Endothelial cell of umbilical vein (primary cell): ENCODE results near the gene APMAP. TPM values are rescaled to one million over a fixed set of nuclear protein-coding genes. Genes with fewer than 3 reads are reported as not detected.
A peak's percentile ranks its signal among the peaks of the same experiment; 100 is the strongest.

Experiments used
- BruUV-seq: library from RNA; stranded (reverse); fragments of 400-500 nt; replicated peaks from 2 replicates; lab custom pipeline; 2021; lab: Mats Ljungman, UMichigan
- CTCF ChIA-PET: fragments of 300-600, 350-600 bp; sonication (Branson Sonifier 250); formaldehyde crosslinking; loops from one replicate; lab custom pipeline; 2021; ENCODE audit warnings: antibody characterized with exemption, inconsistent platforms; lab: Charles Lee
- POLR2A ChIA-PET: fragments of 300-600, 350-600 bp; sonication (Branson Sonifier 250); formaldehyde crosslinking; loops from one replicate; lab custom pipeline; 2021; ENCODE audit warnings: antibody characterized with exemption, inconsistent platforms; lab: Charles Lee
- DNase-seq: peaks from one replicate; pipeline ENCODE4 v3.0.0-alpha.2; 2011; ENCODE audit warnings: low read depth, low spot score
- FAIRE-seq: peaks from 2 replicates; lab custom pipeline; 2011; peaks lifted over from hg19 to GRCh38; lab: Jason Lieb, UNC
- H2AFZ ChIP-seq: 2 replicates; pipeline ENCODE4 v1.6.0; 2012; ENCODE audit warnings: low read depth, low read length, control low read depth, inconsistent platforms
- H3K27ac ChIP-seq: 2 replicates; pipeline ENCODE4 v1.5.1; 2011; ENCODE audit warnings: low read depth, mild to moderate bottlenecking, control low read depth, low read length, moderate library complexity; ENCODE audit not compliant: insufficient read depth
- H3K27me3 ChIP-seq, 2 experiments: 2 replicates each; pipeline versions ENCODE4 v1.6.0 to v1.6.1; 2011; ENCODE audit warnings: low read length in 2 of 2, mixed read lengths in 1 of 2; ENCODE audit not compliant: control insufficient read depth in 2 of 2, insufficient read depth in 2 of 2
- H3K36me3 ChIP-seq, 2 experiments: 2 replicates in 1 of 2; 3 replicates in 1 of 2; pipeline ENCODE4 v1.5.1; 2011; ENCODE audit warnings: low read length in 2 of 2, mild to moderate bottlenecking in 1 of 2, moderate library complexity in 1 of 2; ENCODE audit not compliant: control insufficient read depth in 2 of 2, insufficient read depth in 2 of 2; ENCODE audit errors: extremely low read depth in 1 of 2
- H3K4me1 ChIP-seq: 3 replicates; pipeline ENCODE4 v1.5.1; 2011; ENCODE audit warnings: mild to moderate bottlenecking, low read length; ENCODE audit not compliant: control insufficient read depth, insufficient read depth; ENCODE audit errors: extremely low read depth
- H3K4me2 ChIP-seq: 2 replicates; pipeline ENCODE4 v1.6.1; 2011; ENCODE audit warnings: low read length, control low read depth, mixed read lengths; ENCODE audit not compliant: insufficient read depth
- H3K4me3 ChIP-seq, 3 experiments: fragments of 200-600 bp in 1 of 3; sonication (generic), shearing (Covaris generic) in 1 of 3; replicated peaks in 1 of 3; 2 replicates each; pipeline ENCODE4 v1.5.1; 2011 to 2016; ENCODE audit warnings: control low read depth in 3 of 3, low read length in 3 of 3, mild to moderate bottlenecking in 2 of 3, inconsistent platforms in 1 of 3, low read depth in 1 of 3, moderate library complexity in 1 of 3; ENCODE audit not compliant: insufficient read depth in 1 of 3
- H3K79me2 ChIP-seq: 2 replicates; pipeline ENCODE4 v1.6.0; 2012; ENCODE audit warnings: low read length, inconsistent platforms; ENCODE audit not compliant: control insufficient read depth, insufficient read depth
- H3K9ac ChIP-seq: replicated peaks from 2 replicates; pipeline ENCODE3; 2011; ENCODE audit warnings: low read length, control low read depth; ENCODE audit not compliant: insufficient read depth; ENCODE audit errors: extremely low read depth
- H3K9me1 ChIP-seq: replicated peaks from 3 replicates; pipeline ENCODE4 v1.6.0; 2011; ENCODE audit warnings: mild to moderate bottlenecking, low read length; ENCODE audit not compliant: control insufficient read depth, insufficient read depth; ENCODE audit errors: extremely low read depth
- H3K9me3 ChIP-seq: replicated peaks from 2 replicates; pipeline ENCODE4 v1.5.1; 2012; ENCODE audit warnings: low read length, inconsistent platforms; ENCODE audit not compliant: control insufficient read depth, insufficient read depth
- H4K20me1 ChIP-seq: replicated peaks from 2 replicates; pipeline ENCODE3; 2011; ENCODE audit warnings: mild to moderate bottlenecking, low read length; ENCODE audit not compliant: control insufficient read depth, insufficient read depth; ENCODE audit errors: extremely low read depth
- POLR2AphosphoS5 ChIP-seq: IDR thresholded peaks from 2 replicates; pipeline ENCODE4 v1.6.1; 2012; ENCODE audit warnings: low read depth, mild to moderate bottlenecking, control low read depth, low read length, moderate library complexity; ENCODE audit not compliant: insufficient read depth
- dilution Hi-C: fragments of 300-500 bp; cut with MboI; formaldehyde crosslinking; loops from one replicate; pipeline ENCODE4 v1.15.0; 2019; ENCODE audit warnings: low sequenced_read_pairs; ENCODE audit not compliant: extremely low pct_ligation_motif_present
- intact Hi-C: fragments of 100-400 bp; cut with micrococcal nuclease; formaldehyde crosslinking; loops from one replicate; pipeline ENCODE4 v1.10.0; 2022
- polyA plus RNA-seq, 4 experiments: library from polyadenylated mRNA; depleted of rRNA in 3 of 4; stranded (reverse) in 3 of 4; unstranded in 1 of 4; fragments of >200 nt; gene quantifications; 2 replicates each; pipeline versions ENCODE4 v1.2.1 to v1.2.3, GENCODE V29; 2011 to 2012; ENCODE audit warnings: missing spikeins in 1 of 4
- total RNA-seq: library from RNA; stranded (reverse); gene quantifications from 2 replicates; pipeline ENCODE4 v1.2.3, GENCODE V29; 2021
- TF ChIP-seq, protein P1 (sequence below), 2 donors: IDR thresholded peaks; 1 replicate in 1 of 2; 2 replicates in 1 of 2; pipeline ENCODE4 v1.5.1; 2011; ENCODE audit warnings: low read length in 2 of 2, mild to moderate bottlenecking in 2 of 2, moderate library complexity in 2 of 2, control low read depth in 1 of 2, inconsistent platforms in 1 of 2, low read depth in 1 of 2; ENCODE audit not compliant: insufficient read depth in 1 of 2; ENCODE audit errors: extremely low read depth in 1 of 2

Gene APMAP
- total and polyA plus RNA-seq, 2 donors (not counting 3 experiments of a cell fraction or from before 2014, with no cell fraction given), result 80.7 to 110 TPM

DNA sequence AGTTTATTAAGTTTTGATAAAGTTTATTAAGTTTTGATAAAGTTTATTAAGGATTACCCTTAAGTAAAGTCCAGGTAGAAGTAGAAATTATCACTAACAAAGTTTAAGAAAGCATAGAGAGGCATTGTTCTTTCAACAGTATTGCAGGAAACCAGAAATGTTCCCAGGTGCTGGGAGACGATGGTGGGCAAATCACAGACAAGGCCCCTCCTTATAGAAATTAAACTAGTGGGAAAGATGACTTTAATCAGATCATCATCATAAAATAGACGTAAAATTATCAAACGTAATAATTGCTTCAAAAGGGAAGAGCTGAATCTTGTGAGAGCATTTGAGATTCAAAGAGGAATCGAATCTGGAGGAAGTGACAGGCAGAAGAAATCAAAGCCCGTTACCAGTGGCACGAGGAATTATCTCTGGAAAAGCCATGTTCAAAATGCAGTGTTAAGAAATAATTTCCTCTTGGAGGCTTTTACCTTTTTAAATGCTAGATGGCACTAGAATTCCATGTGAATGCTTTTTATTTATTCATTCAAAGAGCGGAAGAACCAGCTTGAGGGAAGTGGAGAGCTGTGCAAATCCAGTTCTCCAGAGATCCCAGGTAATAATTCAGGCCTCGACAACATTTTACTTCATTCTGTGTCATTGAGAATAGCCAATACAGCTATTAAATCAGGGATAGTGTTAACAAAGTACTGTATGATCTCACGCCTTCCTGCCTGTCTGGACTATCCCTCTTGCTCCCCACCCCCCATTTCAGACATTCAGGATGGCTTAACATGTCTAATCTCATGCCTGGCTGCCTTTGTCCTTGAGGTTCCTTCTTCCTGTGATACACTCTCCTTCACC is 1.0 kb upstream of the APMAP start:
- Histone ChIP-seq H4K20me1 (no peaks in the 10 kb centered on the region), H3K9me1 (no peaks in the 10 kb centered on the region), H3K4me2 (peak overlapping the region; percentile 76), H3K79me2 (peaks cover 19% of the 10 kb centered on the region), H3K9ac (peak overlapping the region; percentile 74), H3K27me3 (peaks cover 0 to 10% of the 10 kb centered on the region in 2 experiments), H3K4me3 (peak overlapping the region in 1 of 3 experiments; percentile 58), H3K36me3 (no peaks in the 10 kb centered on the region), H3K27ac (peak overlapping the region; percentile 73), H3K4me1 (peaks cover 19% of the 10 kb centered on the region), H2AFZ (peak overlapping the region; percentile 36), H3K9me3 (no peaks in the 10 kb centered on the region)
- BruUV-seq, result no TSS peak
- no peak for TF ChIP-seq POLR2AphosphoS5
- TF ChIP-seq, protein P1, sequence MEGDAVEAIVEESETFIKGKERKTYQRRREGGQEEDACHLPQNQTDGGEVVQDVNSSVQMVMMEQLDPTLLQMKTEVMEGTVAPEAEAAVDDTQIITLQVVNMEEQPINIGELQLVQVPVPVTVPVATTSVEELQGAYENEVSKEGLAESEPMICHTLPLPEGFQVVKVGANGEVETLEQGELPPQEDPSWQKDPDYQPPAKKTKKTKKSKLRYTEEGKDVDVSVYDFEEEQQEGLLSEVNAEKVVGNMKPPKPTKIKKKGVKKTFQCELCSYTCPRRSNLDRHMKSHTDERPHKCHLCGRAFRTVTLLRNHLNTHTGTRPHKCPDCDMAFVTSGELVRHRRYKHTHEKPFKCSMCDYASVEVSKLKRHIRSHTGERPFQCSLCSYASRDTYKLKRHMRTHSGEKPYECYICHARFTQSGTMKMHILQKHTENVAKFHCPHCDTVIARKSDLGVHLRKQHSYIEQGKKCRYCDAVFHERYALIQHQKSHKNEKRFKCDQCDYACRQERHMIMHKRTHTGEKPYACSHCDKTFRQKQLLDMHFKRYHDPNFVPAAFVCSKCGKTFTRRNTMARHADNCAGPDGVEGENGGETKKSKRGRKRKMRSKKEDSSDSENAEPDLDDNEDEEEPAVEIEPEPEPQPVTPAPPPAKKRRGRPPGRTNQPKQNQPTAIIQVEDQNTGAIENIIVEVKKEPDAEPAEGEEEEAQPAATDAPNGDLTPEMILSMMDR (IDR thresholded peaks at IDR 0.05; ENCODE audit: extremely low read depth in 1 of 2, insufficient read depth in 1 of 2, low read depth in 1 of 2, low read length in 2 of 2), result peak in 1 of 2 donors; percentile 1
- FAIRE-seq, result no peak
- intact Hi-C loops (loop anchor here (1.0 to 2.0 kb wide), 3 partner anchors 43 to 406 kb away; partner anchors contain the start of gene ABHD12), dilution Hi-C loops (no loop called here)
- CTCF ChIA-PET, result interaction anchor here (0.6 to 4.7 kb wide), 14 partner anchors 11 to 1056 kb away, joined by 3 to 96 read pairs (median 4); partner anchors contain the start of genes GINS1 and PYGB
- POLR2A ChIA-PET, result no interaction called here
- peak; percentile 41 for DNase-seq
